Activated T-helper 1 cell treated with Interleukin-2 at 50 U/mL for 16 hours (primary cell): ENCODE results near the gene PLEKHJ1.
A peak's percentile ranks its signal among the peaks of the same experiment; 100 is the strongest.

Experiments used
- DNase-seq: peaks from one replicate; pipeline ENCODE4 v3.0.0-alpha.2; 2020; ENCODE audit warnings: low read depth

The PLEKHJ1 gene

GRCh38 chr19:2269244-2270156 is 33.4 kb upstream of the PLEKHJ1 start:
- DNase-seq = peak; percentile 99

GRCh38 chr19:2268861-2269243 is 32.7 kb upstream of the PLEKHJ1 start:
- no peak for DNase-seq

GRCh38 chr19:2268480-2268830 is 32.3 kb upstream of the PLEKHJ1 start:
- no peak for DNase-seq

GRCh38 chr19:2266183-2266993 is 30.3 kb upstream of the PLEKHJ1 start:
- no peak for DNase-seq

GRCh38 chr19:2261438-2262172 is 25.5 kb upstream of the PLEKHJ1 start:
- DNase-seq = no peak

- DNase-seq = no peak
Measured at GRCh38 chr19:2260341-2260805, 24.2 kb upstream of the PLEKHJ1 start.

- no peak for DNase-seq
Measured at GRCh38 chr19:2259336-2259735, 23.2 kb upstream of the PLEKHJ1 start.

GRCh38 chr19:2255982-2256685 is 20.0 kb upstream of the PLEKHJ1 start, which contains the start of gene JSRP1:
Gene JSRP1, minus strand, starts transcription at chr19:2256417. Its CDS starts 1,103 bp downstream, at chr19:2255314.
- DNase-seq = no peak

- no peak for DNase-seq
Measured at GRCh38 chr19:2255112-2255845, 19.1 kb upstream of the PLEKHJ1 start.

GRCh38 chr19:2254064-2254872 is 18.1 kb upstream of the PLEKHJ1 start:
- no peak for DNase-seq

GRCh38 chr19:2253106-2254063 is 17.3 kb upstream of the PLEKHJ1 start:
- DNase-seq = peak; percentile 54

GRCh38 chr19:2252797-2253105 is 16.6 kb upstream of the PLEKHJ1 start:
- no peak for DNase-seq

- no peak for DNase-seq
Measured at GRCh38 chr19:2252055-2252796, 16.1 kb upstream of the PLEKHJ1 start.

GRCh38 chr19:2251106-2252054 is 15.3 kb upstream of the PLEKHJ1 start:
- no peak for DNase-seq

- no peak for DNase-seq
Measured at GRCh38 chr19:2250766-2251105, 14.6 kb upstream of the PLEKHJ1 start.

- no peak for DNase-seq
Measured at GRCh38 chr19:2249880-2250765, 14.0 kb upstream of the PLEKHJ1 start.
